IMR-90 (cell line): ENCODE measurements around the gene CYB5R3.

Experiments used
- MXI1 ChIP-seq: IDR thresholded peaks from 2 replicates; pipeline ENCODE4 v1.6.1; 2012; ENCODE audit warnings: low read depth, mild to moderate bottlenecking, low read length, moderate library complexity, borderline replicate concordance
- NFE2L2 ChIP-seq: fragments of 150-350 bp; IDR thresholded peaks from 2 replicates; pipeline ENCODE4 v1.6.1; 2016; ENCODE audit warnings: low read depth, mild to moderate bottlenecking, low read length
- POLR2A ChIP-seq: IDR thresholded peaks from 2 replicates; pipeline ENCODE4 v1.6.1; 2012; ENCODE audit warnings: mild to moderate bottlenecking, low read depth, low read length
- RFX5 ChIP-seq: IDR thresholded peaks from 2 replicates; pipeline ENCODE4 v1.8.0; 2012; ENCODE audit warnings: low read depth, mild to moderate bottlenecking, low read length, moderate library complexity
- TF ChIP-seq, protein P1 (sequence below): fragments of 150-350 bp; IDR thresholded peaks from 2 replicates; pipeline ENCODE4 v1.6.1; 2017; ENCODE audit warnings: mild to moderate bottlenecking, antibody characterized with exemption, low read length, low read depth
- TF ChIP-seq, protein P2 (sequence below): conservative IDR thresholded peaks from 2 replicates; pipeline ENCODE4 v1.5.1; 2012; ENCODE audit warnings: mild to moderate bottlenecking, low read depth, low read length, improper control_type of control experiment

DNA sequence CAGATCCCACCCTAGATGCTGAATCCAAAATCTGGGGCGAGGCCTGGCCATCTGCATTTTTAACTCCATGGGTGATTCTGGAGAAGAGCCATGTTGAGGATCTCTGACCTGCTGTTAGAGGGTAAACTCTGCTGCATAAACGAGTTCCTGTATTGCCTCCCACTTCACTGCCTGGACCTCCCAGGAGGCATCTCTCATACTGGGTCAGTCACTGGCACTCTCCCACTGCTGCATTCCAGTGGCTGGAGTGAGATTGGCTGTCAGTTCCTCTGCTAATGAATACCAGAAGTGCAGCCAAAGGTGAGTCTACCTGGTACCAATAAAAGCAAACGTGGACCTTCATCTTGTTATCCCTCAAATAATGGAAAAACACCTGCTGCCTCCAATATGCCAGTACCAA is 44.8 kb downstream of the CYB5R3 start:
- TF ChIP-seq, protein P1, sequence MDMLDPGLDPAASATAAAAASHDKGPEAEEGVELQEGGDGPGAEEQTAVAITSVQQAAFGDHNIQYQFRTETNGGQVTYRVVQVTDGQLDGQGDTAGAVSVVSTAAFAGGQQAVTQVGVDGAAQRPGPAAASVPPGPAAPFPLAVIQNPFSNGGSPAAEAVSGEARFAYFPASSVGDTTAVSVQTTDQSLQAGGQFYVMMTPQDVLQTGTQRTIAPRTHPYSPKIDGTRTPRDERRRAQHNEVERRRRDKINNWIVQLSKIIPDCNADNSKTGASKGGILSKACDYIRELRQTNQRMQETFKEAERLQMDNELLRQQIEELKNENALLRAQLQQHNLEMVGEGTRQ: no peak
- TF ChIP-seq, protein P2, sequence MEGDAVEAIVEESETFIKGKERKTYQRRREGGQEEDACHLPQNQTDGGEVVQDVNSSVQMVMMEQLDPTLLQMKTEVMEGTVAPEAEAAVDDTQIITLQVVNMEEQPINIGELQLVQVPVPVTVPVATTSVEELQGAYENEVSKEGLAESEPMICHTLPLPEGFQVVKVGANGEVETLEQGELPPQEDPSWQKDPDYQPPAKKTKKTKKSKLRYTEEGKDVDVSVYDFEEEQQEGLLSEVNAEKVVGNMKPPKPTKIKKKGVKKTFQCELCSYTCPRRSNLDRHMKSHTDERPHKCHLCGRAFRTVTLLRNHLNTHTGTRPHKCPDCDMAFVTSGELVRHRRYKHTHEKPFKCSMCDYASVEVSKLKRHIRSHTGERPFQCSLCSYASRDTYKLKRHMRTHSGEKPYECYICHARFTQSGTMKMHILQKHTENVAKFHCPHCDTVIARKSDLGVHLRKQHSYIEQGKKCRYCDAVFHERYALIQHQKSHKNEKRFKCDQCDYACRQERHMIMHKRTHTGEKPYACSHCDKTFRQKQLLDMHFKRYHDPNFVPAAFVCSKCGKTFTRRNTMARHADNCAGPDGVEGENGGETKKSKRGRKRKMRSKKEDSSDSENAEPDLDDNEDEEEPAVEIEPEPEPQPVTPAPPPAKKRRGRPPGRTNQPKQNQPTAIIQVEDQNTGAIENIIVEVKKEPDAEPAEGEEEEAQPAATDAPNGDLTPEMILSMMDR: no peak
- TF ChIP-seq POLR2A: no peak
- TF ChIP-seq RFX5: no peak
- no peak for TF ChIP-seq MXI1
- no peak for TF ChIP-seq NFE2L2
